Duodenal mucosa (tissue), 2 donors: ENCODE measurements around the gene ABI3BP.

Source experiments
- H3K27ac ChIP-seq: one replicate; pipeline ENCODE4 v1.7.0; 2013; ENCODE audit warnings: low read depth, low read length
- H3K27me3 ChIP-seq, 2 donors: one replicate each; pipeline ENCODE4 v1.7.0; 2013; ENCODE audit warnings: low read length in 2 of 2, control low read depth in 1 of 2; ENCODE audit not compliant: insufficient read depth in 2 of 2, control insufficient read depth in 1 of 2
- H3K36me3 ChIP-seq, 2 donors: one replicate each; pipeline ENCODE4 v1.7.0; 2013; ENCODE audit warnings: low read length in 2 of 2, control low read depth in 1 of 2; ENCODE audit not compliant: insufficient read depth in 2 of 2, control insufficient read depth in 1 of 2
- H3K4me1 ChIP-seq, 2 donors: one replicate each; pipeline ENCODE4 v1.7.0; 2013; ENCODE audit warnings: low read length in 2 of 2, control low read depth in 1 of 2; ENCODE audit not compliant: insufficient read depth in 2 of 2, control insufficient read depth in 1 of 2
- H3K4me3 ChIP-seq, 2 donors: one replicate each; pipeline ENCODE4 v1.7.0; 2013; ENCODE audit warnings: low read length in 2 of 2, low read depth in 1 of 2
- H3K9ac ChIP-seq, 2 donors: one replicate each; pipeline ENCODE4 v1.7.0; 2013; ENCODE audit warnings: low read length in 2 of 2, low read depth in 1 of 2
- H3K9me3 ChIP-seq, 2 donors: one replicate each; pipeline ENCODE4 v1.7.0; 2013; ENCODE audit warnings: low read length in 2 of 2, control low read depth in 1 of 2; ENCODE audit not compliant: control insufficient read depth in 1 of 2

The ABI3BP gene

GRCh38 chr3:100700708-100701107 lies 292.5 kb downstream of the ABI3BP start:
- Histone ChIP-seq H3K9ac (no peak overlapping the region), H3K9me3 (no peaks in the 10 kb centered on the region), H3K4me1 (peaks cover 19 to 32% of the 10 kb centered on the region in 2 donors), H3K4me3 (no peak overlapping the region), H3K36me3 (no peaks in the 10 kb centered on the region), H3K27me3 (no peaks in the 10 kb centered on the region), H3K27ac (no peak overlapping the region)
